ENCODE results near the gene DPYD. TPM values are rescaled to one million over a fixed set of nuclear protein-coding genes. Genes with fewer than 3 reads are reported as not detected.

Gene DPYD
- total RNA-seq, 1 experiment from 2014 or later = 7.0 TPM

DNA sequence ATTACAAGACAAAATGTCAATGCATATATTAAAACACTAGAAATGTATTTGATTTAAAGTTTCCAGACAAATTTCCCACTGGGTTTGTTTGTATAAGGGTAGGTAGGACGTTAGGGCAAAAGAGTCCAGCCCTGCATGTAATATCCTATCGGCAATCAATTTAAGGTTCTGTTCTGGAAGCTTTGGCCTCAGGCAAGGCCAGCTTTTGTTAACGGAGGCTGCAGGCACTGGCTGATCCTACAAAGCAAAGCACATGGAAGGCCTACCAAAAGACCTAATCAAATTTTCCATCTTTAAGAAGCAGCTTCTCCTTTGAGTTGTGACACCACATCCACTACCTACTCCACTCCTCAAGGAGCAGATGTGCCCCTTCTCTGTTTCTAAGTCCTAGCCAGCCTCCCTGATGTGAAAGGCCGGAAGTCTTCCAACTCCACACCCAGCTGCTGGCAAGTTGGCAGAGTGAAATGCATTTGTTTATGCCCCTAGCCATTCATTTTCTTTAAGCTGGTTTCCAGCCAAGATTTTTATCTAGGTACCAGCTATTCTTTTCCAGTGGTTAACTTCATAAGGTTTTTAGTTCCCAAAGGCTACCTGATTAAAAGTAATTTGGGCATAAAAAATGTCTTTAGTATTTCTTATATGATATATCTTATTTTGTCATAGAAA, 746.7 kb downstream of the DPYD start:
- H3K27ac Mint-ChIP-seq (ENCODE audit: unreplicated experiment) = no peak overlapping the region
- H3K36me3 Mint-ChIP-seq (ENCODE audit: insufficient read depth, unreplicated experiment) = no peaks in the 10 kb centered on the region
- no peaks in the 10 kb centered on the region for H3K4me1 Mint-ChIP-seq (ENCODE audit: low read depth, unreplicated experiment)
- Histone ChIP-seq H3K9me3 (no peaks in the 10 kb centered on the region), H3K4me3 (ENCODE audit: low read depth, low read length) (no peak overlapping the region), H3K27me3 (replicated peaks; ENCODE audit: control insufficient read depth, insufficient read depth, low read length) (no peaks in the 10 kb centered on the region), H3K36me3 (ENCODE audit: control insufficient read depth, insufficient read depth, low read length) (no peaks in the 10 kb centered on the region), H3K4me1 (no peaks in the 10 kb centered on the region)
- H3K27me3 Mint-ChIP-seq (ENCODE audit: insufficient read depth, unreplicated experiment) = no peaks in the 10 kb centered on the region
- intact Hi-C loops (cut with micrococcal nuclease; ENCODE audit: unreplicated experiment) = no loop called here
- TF ChIP-seq, protein P1, sequence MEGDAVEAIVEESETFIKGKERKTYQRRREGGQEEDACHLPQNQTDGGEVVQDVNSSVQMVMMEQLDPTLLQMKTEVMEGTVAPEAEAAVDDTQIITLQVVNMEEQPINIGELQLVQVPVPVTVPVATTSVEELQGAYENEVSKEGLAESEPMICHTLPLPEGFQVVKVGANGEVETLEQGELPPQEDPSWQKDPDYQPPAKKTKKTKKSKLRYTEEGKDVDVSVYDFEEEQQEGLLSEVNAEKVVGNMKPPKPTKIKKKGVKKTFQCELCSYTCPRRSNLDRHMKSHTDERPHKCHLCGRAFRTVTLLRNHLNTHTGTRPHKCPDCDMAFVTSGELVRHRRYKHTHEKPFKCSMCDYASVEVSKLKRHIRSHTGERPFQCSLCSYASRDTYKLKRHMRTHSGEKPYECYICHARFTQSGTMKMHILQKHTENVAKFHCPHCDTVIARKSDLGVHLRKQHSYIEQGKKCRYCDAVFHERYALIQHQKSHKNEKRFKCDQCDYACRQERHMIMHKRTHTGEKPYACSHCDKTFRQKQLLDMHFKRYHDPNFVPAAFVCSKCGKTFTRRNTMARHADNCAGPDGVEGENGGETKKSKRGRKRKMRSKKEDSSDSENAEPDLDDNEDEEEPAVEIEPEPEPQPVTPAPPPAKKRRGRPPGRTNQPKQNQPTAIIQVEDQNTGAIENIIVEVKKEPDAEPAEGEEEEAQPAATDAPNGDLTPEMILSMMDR (IDR thresholded peaks at IDR 0.05; ENCODE audit: insufficient read depth in 1 of 2, low read depth in 1 of 2, low read length in 1 of 2, severe bottlenecking in 1 of 2, unreplicated experiment in 1 of 2) = no peak
- ChIA-PET POLR2A (no interaction called here), CTCF (no interaction called here)
- no peak for DNase-seq
- no peaks in the 10 kb centered on the region for H3K9me3 Mint-ChIP-seq (ENCODE audit: unreplicated experiment)
- no peak overlapping the region for H3K4me3 Mint-ChIP-seq (ENCODE audit: unreplicated experiment)
- BruUV-seq (replicated peaks) = no TSS peak

DNA sequence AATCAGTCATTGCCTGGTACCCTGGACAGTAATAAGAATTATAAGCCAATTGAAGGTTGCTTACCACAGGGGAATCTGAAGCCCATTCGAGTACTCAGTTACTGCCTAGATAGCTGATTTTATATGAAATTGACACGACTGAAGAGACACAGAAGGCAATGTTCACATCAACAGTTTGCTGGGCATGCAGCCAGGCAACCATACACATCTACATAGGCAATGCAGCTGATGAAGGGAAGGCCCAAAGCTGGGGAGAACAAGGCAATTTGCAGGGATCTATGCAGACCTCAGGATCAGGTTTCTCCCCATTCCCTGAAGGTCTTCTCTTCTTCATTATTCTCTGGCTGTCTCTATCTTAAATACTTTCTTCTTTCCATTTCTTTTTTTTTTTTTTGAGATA, 750.5 kb downstream of the DPYD start:
- H3K27ac Mint-ChIP-seq (ENCODE audit: unreplicated experiment) = no peak overlapping the region
- no peaks in the 10 kb centered on the region for H3K9me3 Mint-ChIP-seq (ENCODE audit: unreplicated experiment)
- Histone ChIP-seq H3K4me3 (ENCODE audit: low read depth, low read length) (no peak overlapping the region), H3K4me1 (no peaks in the 10 kb centered on the region), H3K27me3 (replicated peaks; ENCODE audit: control insufficient read depth, insufficient read depth, low read length) (no peaks in the 10 kb centered on the region), H3K36me3 (ENCODE audit: control insufficient read depth, insufficient read depth, low read length) (no peaks in the 10 kb centered on the region), H3K9me3 (no peaks in the 10 kb centered on the region)
- no peaks in the 10 kb centered on the region for H3K4me1 Mint-ChIP-seq (ENCODE audit: low read depth, unreplicated experiment)
- no peak for DNase-seq
- no peaks in the 10 kb centered on the region for H3K27me3 Mint-ChIP-seq (ENCODE audit: insufficient read depth, unreplicated experiment)
- H3K4me3 Mint-ChIP-seq (ENCODE audit: unreplicated experiment) = no peak overlapping the region
- intact Hi-C loops (cut with micrococcal nuclease; ENCODE audit: unreplicated experiment) = no loop called here
- POLR2A ChIA-PET = no interaction called here
- BruUV-seq (replicated peaks) = no TSS peak
- CTCF ChIA-PET = no interaction called here
- no peaks in the 10 kb centered on the region for H3K36me3 Mint-ChIP-seq (ENCODE audit: insufficient read depth, unreplicated experiment)
- TF ChIP-seq, protein P1 (IDR thresholded peaks at IDR 0.05; ENCODE audit: insufficient read depth in 1 of 2, low read depth in 1 of 2, low read length in 1 of 2, severe bottlenecking in 1 of 2, unreplicated experiment in 1 of 2) = no peak

DNA sequence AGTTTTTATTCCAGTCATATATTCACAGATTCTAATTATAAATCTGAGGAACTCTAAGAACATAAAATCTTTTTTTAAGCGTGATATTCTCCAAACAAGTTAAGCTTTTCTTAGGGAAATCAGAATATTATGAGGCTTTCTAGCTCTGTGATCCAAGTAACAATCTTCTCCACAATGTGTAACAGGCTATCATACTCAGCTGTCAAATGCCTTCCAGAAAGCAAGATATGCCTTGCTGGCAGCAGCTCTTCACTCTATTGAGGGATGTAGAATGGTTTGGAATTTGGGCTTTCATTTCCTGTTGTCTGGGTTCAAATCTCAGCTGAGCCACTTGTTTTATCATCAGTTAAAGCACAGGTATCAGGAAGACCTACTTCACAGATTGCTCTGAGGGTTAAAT, 752.8 kb downstream of the DPYD start:
- no peaks in the 10 kb centered on the region for H3K27me3 Mint-ChIP-seq (ENCODE audit: insufficient read depth, unreplicated experiment)
- H3K4me3 Mint-ChIP-seq (ENCODE audit: unreplicated experiment) = no peak overlapping the region
- intact Hi-C loops (cut with micrococcal nuclease; ENCODE audit: unreplicated experiment) = no loop called here
- DNase-seq = no peak
- BruUV-seq (replicated peaks) = no TSS peak
- H3K4me1 Mint-ChIP-seq (ENCODE audit: low read depth, unreplicated experiment) = no peaks in the 10 kb centered on the region
- POLR2A ChIA-PET = no interaction called here
- CTCF ChIA-PET = no interaction called here
- H3K4me1 ChIP-seq = no peaks in the 10 kb centered on the region
- no peaks in the 10 kb centered on the region for H3K9me3 ChIP-seq
- H3K36me3 Mint-ChIP-seq (ENCODE audit: insufficient read depth, unreplicated experiment) = no peaks in the 10 kb centered on the region
- no peaks in the 10 kb centered on the region for H3K27me3 ChIP-seq (replicated peaks; ENCODE audit: control insufficient read depth, insufficient read depth, low read length)
- H3K27ac Mint-ChIP-seq (ENCODE audit: unreplicated experiment) = no peak overlapping the region
- H3K9me3 Mint-ChIP-seq (ENCODE audit: unreplicated experiment) = no peaks in the 10 kb centered on the region
- H3K36me3 ChIP-seq (ENCODE audit: control insufficient read depth, insufficient read depth, low read length) = no peaks in the 10 kb centered on the region
- TF ChIP-seq, protein P1 (IDR thresholded peaks at IDR 0.05; ENCODE audit: insufficient read depth in 1 of 2, low read depth in 1 of 2, low read length in 1 of 2, severe bottlenecking in 1 of 2, unreplicated experiment in 1 of 2) = no peak
- H3K4me3 ChIP-seq (ENCODE audit: low read depth, low read length) = no peak overlapping the region
